IMR-90 (cell line): Measurements from ENCODE around the gene MROH2B.

Experiments used
- BHLHE40 ChIP-seq: fragments of 150-350 bp; IDR thresholded peaks from 2 replicates; pipeline ENCODE4 v1.6.1; 2016; ENCODE audit warnings: mild to moderate bottlenecking, low read depth, low read length
- CEBPB ChIP-seq: IDR thresholded peaks from 2 replicates; pipeline ENCODE4 v1.6.1; 2012; ENCODE audit warnings: low read depth, low read length, improper control_type of control experiment
- CHD1 ChIP-seq: IDR thresholded peaks from 2 replicates; pipeline ENCODE4 v1.6.1; 2012; ENCODE audit warnings: low read depth, low read length, improper control_type of control experiment
- CTCF ChIP-seq: conservative IDR thresholded peaks from 2 replicates; pipeline ENCODE4 v1.5.1; 2012; ENCODE audit warnings: mild to moderate bottlenecking, low read depth, low read length, improper control_type of control experiment
- ELK1 ChIP-seq: fragments of 150-350 bp; IDR thresholded peaks from 2 replicates; pipeline ENCODE4 v1.6.1; 2016; ENCODE audit warnings: low read depth, mild to moderate bottlenecking, low read length, moderate library complexity, borderline replicate concordance
- FOS ChIP-seq: fragments of 150-350 bp; IDR thresholded peaks from 2 replicates; pipeline ENCODE4 v1.6.1; 2016; ENCODE audit warnings: low read depth, low read length
- MAZ ChIP-seq: IDR thresholded peaks from 2 replicates; pipeline ENCODE4 v1.6.1; 2012; ENCODE audit warnings: low read depth, mild to moderate bottlenecking, low read length, improper control_type of control experiment, moderate library complexity, borderline replicate concordance
- MXI1 ChIP-seq: IDR thresholded peaks from 2 replicates; pipeline ENCODE4 v1.6.1; 2012; ENCODE audit warnings: low read depth, mild to moderate bottlenecking, low read length, moderate library complexity, borderline replicate concordance
- POLR2A ChIP-seq: IDR thresholded peaks from 2 replicates; pipeline ENCODE4 v1.6.1; 2012; ENCODE audit warnings: mild to moderate bottlenecking, low read depth, low read length
- RAD21 ChIP-seq: IDR thresholded peaks from 2 replicates; pipeline ENCODE4 v1.6.1; 2012; ENCODE audit warnings: low read length, improper control_type of control experiment
- RCOR1 ChIP-seq: IDR thresholded peaks from 2 replicates; pipeline ENCODE4 v1.6.1; 2012; ENCODE audit warnings: mild to moderate bottlenecking, low read length, improper control_type of control experiment; ENCODE audit not compliant: insufficient replicate concordance
- RFX5 ChIP-seq: IDR thresholded peaks from 2 replicates; pipeline ENCODE4 v1.8.0; 2012; ENCODE audit warnings: low read depth, mild to moderate bottlenecking, low read length, moderate library complexity
- SMC3 ChIP-seq: fragments of 150-350 bp; IDR thresholded peaks from 2 replicates; pipeline ENCODE4 v1.6.1; 2016; ENCODE audit warnings: low read depth, mild to moderate bottlenecking, antibody characterized with exemption, low read length, moderate library complexity
- USF2 ChIP-seq: fragments of 150-350 bp; IDR thresholded peaks from 2 replicates; pipeline ENCODE4 v1.6.1; 2017; ENCODE audit warnings: mild to moderate bottlenecking, antibody characterized with exemption, low read length, low read depth

GRCh38 chr5:40972434-40972833, 98.7 kb downstream of the MROH2B start:
- TF ChIP-seq USF2 (no peak), CTCF (no peak), RFX5 (no peak), POLR2A (no peak), RCOR1 (no peak), RAD21 (no peak), ELK1 (no peak), FOS (no peak), MXI1 (no peak), CHD1 (no peak), BHLHE40 (no peak), CEBPB (no peak), MAZ (no peak), SMC3 (no peak)
